ENCODE measurements around the gene RPS14.

DNA sequence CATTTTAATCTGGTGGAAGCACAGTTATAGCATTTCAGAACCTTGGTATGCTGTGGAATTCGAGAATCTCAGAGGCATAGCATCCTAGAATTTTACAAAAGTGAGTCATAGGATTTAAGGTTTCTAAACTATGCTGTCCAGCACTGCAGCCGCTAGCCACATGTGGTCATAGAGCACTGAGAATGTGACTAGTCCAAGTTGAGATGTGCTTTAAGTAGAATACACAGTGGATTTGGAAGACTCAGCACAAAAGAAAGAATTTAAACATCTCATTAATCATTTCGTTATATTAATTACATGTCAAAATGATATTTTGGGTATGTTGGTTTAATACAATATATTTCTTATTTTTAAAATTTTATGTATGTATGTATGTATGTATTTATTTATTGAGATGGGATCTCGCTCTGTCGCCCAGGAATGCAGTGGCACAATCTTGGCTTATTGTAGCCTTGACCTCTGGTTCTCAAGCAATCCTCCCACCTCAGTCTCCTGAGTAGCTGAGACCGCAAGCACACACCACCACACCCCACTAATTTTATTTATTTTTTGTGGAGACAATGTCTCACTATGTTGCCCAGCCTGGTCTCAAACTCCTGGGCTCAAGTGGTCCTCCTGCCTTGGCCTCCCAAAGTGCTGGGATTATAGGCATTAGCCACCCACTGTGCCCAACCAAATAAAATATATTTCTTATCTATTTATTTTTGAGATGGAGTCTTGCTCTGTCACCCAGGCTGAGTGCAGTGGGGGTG lies 20.4 kb upstream of the RPS14 start:
- TF ChIP-seq, protein P1, sequence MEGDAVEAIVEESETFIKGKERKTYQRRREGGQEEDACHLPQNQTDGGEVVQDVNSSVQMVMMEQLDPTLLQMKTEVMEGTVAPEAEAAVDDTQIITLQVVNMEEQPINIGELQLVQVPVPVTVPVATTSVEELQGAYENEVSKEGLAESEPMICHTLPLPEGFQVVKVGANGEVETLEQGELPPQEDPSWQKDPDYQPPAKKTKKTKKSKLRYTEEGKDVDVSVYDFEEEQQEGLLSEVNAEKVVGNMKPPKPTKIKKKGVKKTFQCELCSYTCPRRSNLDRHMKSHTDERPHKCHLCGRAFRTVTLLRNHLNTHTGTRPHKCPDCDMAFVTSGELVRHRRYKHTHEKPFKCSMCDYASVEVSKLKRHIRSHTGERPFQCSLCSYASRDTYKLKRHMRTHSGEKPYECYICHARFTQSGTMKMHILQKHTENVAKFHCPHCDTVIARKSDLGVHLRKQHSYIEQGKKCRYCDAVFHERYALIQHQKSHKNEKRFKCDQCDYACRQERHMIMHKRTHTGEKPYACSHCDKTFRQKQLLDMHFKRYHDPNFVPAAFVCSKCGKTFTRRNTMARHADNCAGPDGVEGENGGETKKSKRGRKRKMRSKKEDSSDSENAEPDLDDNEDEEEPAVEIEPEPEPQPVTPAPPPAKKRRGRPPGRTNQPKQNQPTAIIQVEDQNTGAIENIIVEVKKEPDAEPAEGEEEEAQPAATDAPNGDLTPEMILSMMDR (conservative IDR thresholded peaks at IDR 0.05 in 1 of 2, IDR thresholded peaks at IDR 0.05 in 1 of 2; ENCODE audit: extremely low read depth in 1 of 2, insufficient read depth in 1 of 2, low read depth in 1 of 2, low read length in 2 of 2), result no peak
- TF ChIP-seq EZH2 (IDR thresholded peaks at IDR 0.05; ENCODE audit: borderline replicate concordance, low read length), result no peak

Data from mammary epithelial cell (primary cell).